ENCODE data around the gene SP6.

The SP6 gene

DNA sequence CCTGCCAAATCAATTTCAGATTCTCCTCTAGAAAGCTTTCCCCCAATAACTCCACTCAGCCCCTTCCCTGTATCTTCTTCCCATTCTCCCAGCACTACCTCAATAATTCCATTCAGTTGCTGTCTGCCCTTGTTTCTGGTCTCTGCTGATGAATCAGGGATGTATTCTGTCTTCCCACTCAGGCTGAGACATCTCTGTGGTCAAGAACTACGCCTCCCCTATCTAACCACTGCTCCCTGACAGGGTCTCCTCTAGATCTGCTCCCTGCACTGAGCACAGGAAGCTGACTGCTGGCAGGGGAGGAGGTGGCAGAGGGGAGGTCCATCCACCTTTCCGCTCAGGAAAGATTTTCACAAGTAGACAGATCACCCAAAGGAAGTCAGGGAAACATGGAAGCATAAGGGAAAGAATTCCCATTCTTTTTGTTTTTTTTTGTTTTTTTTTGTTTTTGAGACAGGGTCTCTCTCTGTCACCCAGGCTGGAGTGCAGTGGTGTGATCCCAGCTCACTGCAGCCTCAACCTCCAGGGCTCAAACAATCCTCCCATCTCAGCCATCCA lies 28.1 kb upstream of the SP6 start:
- DNase-seq = no peak

DNA sequence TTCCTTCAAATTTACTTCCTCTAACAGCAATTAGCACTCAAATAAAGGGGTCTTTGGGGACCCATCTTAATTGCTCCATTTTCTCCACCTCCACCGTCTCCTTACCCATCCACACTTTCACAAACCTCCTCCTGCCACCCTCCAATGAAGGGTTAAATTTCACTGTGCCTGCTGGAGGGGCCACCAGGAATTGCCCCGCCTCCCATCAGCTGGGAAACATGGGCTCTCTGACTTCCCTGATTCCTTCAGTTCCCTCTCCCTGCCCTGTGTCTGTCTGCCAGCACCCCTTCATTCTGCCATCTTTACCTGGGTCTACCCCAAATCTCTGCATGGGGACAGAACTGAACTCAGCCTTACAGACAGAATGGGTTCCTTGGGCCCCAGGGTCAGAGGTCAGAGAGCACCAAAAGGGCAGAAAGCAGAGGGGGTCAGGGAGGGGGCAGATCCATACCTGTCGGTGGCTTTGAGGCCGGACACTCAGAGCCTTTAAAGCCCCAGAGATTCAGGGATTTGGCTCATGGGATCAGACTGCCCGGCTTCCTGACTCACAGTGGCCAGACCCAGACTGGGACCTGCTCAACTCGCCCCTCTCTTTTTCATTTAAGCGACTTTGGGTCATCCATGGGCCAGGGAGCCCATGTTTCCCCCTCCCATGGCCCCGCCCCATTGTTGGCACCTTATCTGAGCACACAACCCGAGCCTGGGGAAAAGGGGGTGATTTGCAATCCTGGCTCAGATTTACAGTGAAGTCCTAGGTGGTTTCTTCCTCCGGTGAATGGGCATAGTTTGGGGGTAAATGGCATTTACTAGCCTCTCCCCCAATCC lies 27.5 kb upstream of the SP6 start:
- no peak for DNase-seq

DNA sequence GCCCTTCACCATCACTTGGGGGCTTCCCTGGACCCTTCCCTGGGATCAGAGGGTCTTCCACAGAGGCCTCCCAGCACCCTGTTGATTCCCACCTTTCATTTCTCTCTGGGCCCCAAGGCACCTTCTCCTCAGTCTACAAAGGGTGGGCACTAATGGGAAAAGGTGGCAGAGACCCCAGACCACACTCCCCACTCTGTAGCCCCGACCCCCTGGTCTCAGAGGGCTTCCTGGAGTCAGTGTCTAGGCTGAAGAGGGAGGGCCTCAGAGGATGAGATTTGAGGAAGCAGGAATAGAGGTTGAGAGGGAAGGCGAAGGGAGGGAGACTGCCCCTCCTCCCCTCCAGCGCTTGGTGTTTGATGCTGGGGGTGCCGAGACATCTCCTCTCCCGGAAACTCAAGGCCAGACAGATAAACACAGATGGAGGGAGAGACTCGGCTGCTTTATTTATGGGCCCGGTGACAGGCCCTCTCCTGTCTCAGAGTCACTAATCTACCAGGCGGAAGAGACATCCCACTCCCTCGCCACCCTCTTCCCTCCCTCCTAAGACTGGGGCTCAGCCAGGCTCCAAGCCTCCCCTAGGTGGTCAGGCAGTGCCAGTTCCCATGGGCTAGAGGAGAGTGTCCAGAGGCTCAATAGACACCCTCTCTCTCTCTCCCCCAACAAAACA lies 26.5 kb upstream of the SP6 start:
- no peak for DNase-seq

DNA sequence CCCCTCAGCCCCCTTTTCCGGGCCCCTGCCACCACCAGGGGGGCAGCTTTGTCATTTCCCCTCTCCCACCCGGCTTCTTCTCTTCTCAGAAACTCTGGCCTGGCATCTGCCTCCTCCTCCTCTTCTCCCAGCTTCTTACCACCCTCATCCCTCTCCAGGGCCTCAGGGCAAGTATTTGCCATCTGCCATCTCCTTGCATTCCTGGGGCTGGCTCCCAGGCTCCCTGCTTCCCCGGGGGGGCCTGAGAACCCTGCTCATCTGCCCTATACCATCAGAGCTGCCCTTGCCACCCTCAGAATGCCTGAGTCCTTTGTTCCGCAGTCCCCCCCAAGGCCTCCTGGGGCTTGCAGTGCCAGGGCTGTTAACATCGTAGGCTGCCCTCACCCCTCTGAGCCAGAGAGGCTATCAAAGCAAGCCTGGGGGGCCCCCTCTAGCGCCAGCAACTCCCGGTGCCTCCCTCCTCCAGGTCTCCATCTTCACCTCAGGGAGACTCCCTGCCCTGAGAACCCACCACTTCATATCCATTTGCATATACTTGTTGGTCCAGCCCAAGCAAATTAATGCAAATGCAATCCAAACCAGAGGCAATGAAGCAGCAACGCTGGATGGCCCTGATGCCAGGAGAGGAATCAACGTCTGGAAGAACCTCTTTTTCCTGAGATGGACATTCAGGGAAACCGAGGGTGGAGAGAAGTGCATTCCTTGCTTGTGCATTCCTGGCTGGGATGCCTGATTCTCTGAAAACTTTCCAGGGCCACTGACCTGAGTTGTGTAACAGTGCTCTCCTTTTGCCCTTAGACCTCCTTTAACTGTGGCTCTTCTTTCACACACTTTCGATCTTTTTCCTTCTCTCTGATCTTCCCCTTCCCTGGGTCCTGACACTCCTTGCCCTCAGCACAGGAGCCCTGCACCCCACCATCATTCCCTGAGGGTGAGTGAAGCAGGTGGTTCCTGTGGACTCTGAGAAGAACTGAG lies 24.3 kb upstream of the SP6 start:
- no peak for DNase-seq

DNA sequence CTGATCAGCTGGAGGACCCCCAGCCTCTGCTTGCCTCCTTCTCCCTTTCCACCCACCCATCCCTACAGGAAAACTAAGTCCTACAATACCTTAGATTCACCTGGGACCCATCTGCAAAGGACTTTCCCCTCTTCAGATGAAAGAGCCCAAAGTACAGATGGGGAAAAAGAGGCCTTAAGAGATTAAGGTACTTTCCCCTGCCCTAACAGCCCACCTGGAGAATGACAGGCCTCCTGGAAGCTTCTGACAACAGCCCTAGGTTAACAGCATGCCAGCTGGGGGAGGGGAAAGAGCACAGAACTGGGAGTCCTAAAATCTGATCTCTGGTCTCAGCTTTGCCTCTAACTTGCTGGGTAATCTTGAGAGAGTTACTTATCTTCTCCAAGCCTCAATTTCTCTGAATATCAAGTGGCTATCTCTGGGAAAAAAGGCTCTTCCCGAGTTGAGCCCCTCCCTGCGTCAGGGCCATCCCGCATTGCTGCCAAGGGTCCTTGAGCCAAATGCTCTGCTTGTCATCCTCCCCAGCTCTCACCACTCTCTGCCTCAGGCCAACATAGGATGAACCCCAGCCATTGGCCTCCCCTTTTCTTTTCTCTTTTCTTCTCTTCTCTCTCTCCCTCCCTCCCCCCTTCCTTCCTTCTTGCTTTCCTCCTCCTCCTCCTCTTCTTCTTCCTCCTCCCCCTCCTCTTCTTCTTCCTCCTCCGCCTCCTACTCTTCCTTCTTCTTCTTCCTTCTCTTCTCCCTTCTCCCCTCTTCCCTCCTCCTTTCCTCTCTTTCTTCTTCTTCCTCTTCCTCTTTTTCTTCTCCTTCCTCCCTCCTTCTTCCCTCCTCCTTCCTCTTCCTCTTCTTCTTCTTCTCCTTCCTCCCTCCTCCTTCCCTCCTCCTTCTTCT lies 22.5 kb upstream of the SP6 start:
- no peak for DNase-seq

DNA sequence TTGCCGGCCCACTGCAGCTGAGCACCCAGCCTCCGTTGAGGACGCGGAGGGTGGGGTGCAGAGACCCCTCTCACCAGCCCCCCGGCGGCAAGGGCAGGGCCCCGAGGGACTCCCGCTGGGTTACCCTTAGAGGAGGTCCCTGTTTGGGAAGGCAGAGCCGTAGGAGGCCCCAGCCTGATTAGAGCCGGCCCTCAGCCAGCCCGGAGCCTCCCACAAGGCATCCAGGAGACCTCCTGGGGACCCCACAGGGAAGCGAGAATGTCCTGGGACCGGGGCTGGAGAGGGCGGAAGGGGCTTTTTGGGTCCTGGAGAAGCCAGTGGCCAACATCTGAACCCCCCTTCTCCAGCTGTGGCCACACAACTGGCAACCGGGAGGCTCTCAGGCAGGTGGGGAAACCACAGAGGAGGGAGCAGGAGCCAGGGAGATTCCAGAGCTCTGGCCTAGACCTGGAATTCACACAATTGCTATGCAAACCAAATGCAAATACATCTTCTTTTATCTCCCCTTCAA lies 21.7 kb upstream of the SP6 start:
- no peak for DNase-seq

DNA sequence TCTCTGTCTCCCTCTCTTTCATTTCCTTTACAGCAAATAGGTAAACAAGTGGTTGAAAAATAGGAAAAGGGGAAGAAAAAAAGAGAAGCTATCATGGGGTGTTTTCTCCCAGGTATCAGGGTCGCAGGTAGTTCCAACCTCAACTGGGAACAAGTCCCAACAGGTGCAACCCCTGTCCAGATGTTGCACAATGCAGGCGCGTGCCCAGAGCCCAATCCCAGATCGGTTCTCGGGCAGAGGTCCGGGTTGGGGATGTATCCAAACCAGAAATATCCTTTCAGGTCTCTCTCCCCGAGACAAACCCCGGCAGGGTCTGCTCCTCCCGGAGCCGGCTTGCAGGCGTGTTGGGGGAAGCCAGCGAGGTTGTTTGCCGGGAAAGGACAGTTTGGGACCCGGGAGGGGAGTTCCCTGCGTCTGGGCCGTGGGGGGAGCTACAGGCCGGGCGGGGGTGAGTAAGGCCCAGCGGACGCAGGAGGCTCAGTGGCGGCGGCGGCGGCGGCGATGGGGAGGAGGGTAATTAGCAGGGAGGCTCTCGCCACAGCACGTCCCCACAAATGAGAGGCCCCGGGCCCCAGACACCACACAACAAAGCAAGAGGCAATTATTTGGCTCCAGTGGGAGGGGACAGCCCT lies 21.2 kb upstream of the SP6 start:
- DNase-seq = no peak

DNA sequence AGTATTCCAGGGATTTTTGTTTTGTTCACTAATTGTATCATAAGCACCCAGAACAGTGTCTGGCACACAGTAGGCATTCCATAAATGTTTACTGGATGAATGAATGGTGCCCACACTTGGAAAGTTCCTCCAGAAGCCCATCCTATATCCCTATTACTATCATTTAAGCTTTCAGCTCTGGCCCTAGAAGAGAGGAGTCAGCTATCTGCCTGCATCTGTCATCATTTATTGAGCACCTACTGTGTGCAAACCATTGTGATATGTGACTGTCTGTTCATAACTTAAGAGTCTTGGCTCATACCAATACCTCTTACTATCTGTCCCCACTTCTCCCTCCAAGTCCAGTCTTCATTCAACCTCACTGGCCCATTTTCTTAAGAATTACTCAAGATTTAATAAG lies 20.1 kb upstream of the SP6 start:
- DNase-seq = no peak

DNA sequence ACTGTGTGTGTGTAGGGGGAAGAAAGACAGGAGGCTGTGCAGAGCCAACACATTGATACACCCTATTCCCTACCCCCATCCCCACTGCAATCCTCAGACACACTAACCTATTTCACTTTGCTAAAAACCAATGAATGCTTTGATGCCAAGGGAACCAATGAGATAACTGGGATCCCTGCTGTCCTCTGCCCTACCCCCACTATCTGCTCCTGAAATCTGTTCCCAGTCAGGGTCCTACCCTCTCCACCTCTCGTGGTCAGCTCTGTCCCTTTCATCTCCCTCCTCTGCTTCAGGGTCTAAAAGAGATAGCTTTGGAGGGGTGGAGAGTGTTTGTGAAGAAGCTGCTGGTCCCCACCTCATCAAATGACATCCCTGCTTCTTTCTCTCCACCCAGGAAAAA lies 19.1 kb upstream of the SP6 start:
- DNase-seq = no peak

DNA sequence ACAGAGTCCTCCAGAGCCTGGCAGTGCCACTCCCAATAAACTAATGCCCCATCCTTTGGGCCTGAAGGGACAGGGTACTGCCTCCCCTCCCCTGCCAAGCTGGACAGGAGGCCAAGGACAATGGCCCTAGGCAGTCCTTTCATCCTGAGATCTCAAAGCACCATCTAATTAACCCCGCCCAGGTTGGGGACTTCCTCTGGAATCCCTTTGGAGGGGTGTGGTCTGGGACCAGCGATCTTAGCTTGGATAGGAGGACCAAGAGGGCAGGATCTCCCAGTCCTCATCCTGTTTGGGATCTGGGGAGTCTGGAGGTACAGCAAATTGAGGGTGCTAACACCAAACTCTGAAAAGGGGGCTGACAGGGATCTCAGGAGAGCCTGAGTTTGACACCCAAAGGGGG lies 18.2 kb upstream of the SP6 start:
- no peak for DNase-seq

DNA sequence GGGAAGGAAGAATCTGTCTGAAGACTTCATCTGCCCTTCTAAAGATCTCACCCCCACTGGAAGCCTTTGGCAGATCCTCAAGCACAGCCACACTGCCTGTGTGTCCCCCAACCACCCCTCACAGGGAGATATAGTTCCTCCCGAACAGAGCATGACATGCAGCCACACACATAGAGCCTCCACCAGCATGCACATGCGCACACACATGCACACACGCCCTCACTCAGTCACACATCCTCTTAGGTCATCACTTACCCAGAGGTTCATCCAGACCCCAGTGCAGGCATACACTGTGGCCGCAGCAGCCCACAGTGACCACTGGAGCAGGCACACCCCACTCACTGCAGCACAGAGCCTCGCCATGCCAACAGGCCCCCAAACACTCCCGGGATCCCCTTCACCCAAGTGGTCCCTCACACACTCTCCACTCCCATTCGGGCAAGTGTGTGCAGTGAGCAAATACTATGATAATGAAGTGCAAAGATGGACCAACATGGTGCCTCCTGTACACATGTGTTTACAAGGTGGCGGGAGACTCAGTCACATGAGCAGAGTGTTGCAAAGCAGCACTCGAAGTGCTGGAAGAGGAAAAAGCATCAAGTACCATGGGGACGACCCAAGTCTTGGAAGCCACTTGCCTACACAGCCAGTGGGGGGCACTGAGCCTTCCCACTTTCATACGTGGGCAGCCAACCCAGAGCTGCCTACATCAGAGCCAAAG lies 17.0 kb upstream of the SP6 start:
- DNase-seq = no peak

DNA sequence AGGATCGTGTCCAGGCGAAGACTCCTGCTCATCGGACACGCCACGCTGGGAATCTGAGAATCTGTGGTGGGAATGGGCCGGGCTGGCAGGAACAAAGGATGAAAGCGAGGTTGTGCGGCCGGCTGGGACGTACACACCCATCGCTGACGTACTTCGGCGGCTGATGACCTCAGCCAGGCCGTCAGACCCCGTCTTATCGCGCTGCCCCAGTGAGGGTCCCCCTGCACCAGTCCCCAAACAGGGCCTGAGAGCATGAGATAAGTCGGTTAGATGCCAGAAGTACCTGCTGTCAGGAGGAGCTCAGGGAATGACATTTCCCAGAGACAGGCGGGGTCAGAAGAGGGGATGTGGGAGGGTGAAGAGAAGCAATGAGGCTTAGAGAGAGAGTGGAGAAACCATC lies 16.0 kb upstream of the SP6 start:
- DNase-seq = no peak

DNA sequence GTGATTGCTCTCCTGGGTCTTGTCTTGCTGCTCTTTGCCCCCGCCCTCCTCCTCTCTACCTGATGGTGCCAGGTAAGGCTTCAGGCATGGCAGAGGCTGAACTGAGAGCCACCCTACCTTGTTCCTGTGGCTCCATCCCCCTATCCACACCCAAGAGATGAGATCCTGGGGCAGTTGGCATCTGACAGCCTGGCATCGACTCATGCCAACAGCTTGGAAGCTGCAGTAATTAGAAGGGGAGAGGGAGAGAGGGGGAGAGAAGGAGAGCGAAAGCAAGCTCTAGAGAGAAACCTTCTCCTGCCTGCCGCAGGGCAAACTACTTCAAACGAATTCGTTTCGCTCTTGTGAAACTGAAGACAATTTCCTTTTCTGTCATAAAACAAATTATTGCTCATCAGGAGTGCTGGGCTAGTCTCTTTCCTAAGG lies 13.8 kb upstream of the SP6 start:
- no peak for DNase-seq

DNA sequence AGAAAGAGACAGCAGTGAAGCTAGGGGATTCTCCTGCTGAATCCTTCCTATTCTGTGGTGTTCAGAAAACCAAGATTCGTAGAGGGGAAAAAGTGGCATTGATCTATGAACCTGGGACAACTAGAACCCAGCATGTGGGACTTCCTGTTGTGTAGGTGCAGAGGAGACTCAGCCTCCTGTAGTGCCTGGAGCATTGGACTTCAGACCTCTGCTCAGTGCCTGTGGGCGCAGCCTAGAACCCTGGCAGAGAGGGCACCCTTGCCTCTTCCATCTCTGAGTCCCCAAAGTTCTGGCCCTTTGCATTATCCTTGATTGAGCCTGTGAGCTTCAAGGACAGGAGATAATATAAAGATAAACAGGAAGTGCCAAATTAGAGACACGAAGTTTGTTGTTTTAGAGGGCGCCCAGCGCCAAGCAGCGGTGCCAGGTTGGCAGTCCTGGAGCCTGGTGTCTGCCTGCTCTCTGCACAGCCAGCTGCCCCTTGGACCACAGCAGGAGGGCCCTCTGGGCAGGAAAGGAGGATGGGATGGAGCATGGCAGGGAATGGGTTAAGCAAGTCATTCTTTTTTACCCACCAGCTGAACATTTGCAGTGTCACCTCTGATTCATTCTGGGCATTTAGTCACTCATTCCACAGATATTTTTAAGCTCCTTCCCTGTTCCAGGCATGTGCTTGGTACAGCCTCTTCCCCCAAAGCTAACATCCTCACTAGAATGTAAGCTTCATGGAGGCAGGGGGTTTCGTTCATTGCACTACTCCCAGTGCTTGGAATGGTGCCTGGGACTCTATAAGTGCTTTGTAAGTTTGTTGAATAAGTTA lies 11.9 kb upstream of the SP6 start:
- no peak for DNase-seq

DNA sequence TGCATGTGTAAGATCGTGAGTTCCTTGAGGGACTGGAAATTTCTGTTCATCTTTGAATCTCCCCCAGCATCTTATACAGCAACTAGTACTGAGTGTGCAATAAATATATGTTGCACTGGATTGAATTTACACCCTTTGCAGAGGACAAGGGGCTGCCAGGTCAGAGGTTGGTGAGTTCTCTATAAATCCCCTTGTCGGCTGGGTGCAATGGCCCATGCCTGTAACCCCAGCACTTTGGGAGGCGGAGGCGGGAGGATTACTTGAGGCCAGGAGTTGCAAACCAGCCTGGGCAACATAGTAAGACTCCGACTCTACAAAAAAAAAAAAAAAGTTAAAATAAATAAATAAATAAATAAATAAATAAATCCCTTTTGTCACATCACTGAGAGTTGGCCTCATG lies 9.4 kb upstream of the SP6 start:
- DNase-seq = no peak

DNA sequence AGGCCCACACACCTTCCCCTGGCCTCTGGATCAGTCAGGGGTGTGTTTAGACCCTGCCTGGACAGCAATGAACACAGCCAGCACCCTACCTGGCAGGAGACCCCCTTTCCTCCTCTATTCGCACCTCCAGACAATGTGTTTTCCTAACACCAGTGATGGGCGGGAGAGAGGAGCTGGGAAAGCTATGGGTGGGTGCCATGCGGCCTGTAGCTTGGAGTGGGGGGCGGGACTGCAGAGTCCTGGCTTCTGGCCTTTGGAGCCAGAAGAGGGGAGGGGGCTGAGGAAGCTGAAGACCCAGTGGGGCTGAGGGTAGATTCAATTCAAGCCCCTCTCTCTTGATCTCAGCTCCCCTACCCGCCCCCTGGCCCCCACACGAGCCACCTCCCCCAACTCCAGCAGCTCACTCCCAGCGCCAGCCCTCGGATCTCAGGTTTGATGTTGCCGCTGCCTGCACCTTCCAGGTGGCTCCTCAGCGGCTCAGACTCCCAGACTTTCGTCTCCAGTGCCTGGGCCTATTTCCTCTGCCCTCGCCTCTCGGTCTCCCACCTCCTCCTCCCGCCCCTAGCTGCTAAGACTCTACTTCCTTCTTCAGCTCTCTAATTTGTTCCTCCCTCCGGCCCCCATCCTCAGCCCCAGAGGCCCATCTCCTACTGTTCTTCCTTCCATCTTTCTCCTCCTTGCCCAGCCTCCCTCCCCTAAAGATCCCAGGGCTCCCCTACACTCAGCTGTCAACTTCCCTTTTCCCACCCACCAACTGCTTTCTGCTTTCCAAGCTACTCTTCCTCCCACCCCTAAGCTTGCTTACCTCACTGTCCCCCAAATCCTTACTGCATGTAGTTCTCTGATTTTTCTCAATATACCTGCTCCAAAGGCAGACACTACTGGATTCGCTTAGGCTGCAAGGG lies 6.8 kb upstream of the SP6 start:
- no peak for DNase-seq

DNA sequence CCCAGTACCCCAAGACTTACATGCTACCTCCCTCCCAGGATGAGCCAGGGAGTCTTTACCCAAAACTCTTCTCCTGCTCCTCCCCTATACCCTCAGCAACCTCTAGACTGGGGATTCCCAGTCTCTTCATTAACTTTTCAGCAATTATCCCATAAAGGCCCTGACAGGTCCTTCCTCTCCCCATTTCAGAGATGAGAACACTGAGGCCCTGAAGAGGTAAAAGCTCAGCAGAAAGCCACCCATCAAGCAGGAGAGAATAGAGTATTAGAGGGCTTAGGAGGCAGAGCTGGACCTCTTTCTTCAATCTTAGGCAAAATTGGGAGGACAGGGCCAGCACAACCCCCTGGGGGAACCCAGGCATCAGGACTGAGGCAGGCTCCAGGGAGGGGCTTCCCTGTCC lies 5.9 kb upstream of the SP6 start:
- no peak for DNase-seq

DNA sequence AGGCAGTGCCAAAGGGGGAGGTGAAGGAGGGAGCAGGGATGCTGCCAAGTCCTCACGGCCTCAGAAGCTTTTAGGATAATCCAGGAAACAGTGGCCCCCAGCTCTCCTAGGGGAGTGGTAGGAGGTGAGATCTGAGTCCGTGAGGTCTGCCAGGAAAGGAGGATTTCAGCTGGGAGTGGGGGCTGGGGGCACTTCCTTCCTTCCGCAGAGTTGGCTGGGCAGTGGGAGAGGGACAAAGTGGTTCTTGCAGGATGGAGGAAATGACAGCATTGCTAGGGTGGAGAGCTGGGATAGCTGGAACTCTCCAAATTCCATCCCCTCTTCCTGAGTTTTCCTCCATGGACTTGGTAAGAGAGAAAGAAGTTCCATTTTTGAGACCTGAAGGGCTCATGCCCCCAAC lies 4.8 kb upstream of the SP6 start:
- DNase-seq = no peak

DNA sequence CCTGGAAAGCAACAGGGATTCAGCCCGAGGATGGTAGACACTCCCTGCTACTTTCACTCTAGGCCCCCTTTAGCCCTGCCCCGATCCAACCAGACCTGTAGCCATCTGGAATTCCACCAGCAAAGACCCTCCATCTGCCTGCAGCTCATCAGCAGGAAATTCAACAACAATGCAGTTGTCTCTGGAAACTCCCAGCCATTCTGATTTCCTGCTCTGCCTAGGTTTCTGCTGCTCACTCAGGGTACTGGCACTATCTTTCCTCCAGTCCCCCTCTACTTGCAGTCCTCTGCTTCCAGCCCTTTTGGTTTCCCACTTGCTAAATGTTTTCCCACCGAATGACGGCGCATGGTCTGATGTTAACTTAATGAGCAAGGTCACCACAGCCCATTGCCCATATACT lies 2.7 kb upstream of the SP6 start:
- no peak for DNase-seq
